AG04449 (cell line): Measurements from ENCODE around the gene WNT11.

ENCODE experiments used
- CTCF ChIA-PET: fragments of 350-600 bp; formaldehyde crosslinking; extraction: SDS; loops from one replicate; lab custom pipeline; 2021; ENCODE audit warnings: antibody characterized with exemption; lab: Yijun Ruan, JAX
- POLR2A ChIA-PET: fragments of 400-600, 350-600 bp; formaldehyde crosslinking; extraction: SDS; loops from one replicate; lab custom pipeline; 2020; ENCODE audit warnings: antibody characterized with exemption, inconsistent platforms; lab: Yijun Ruan, JAX
- DNase-seq: peaks from one replicate; pipeline ENCODE4 v3.0.0-alpha.2; 2010; ENCODE audit warnings: low read depth, low spot score
- H3K4me3 ChIP-seq: 2 replicates; pipeline ENCODE4 v1.5.1; 2011; ENCODE audit warnings: low read depth, mild to moderate bottlenecking, control low read depth, low read length
- TF ChIP-seq, protein P1 (sequence below): IDR thresholded peaks from one replicate; pipeline ENCODE4 v1.5.1; 2011; ENCODE audit warnings: mild to moderate bottlenecking, moderate library complexity, low read length, control low read depth, inconsistent platforms; ENCODE audit not compliant: insufficient read depth; ENCODE audit errors: missing control alignments

The WNT11 gene

DNA sequence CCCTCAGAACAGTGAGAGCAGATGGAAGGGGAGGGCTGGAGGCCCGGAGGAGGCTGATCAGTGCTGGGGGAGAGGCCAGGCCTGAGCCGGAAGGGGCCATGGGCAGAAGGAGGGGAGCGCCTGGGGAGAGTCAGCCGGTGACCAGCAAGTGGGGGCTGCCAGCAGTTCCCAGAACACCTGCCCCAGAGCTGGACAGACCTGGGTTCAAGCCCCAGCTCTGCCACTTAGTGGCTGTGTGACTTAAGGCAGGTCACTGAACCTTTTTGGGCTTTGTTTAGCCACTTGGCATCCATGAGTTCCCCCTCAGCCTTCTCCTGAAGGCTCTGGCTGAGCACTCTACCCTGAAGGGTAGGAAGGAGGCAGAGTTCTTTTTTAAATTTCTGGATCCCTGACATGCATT, 17.4 kb downstream of the WNT11 start:
- CTCF ChIA-PET = no interaction called here
- no peak overlapping the region for H3K4me3 ChIP-seq
- DNase-seq = no peak
- POLR2A ChIA-PET = no interaction called here
- TF ChIP-seq, protein P1, sequence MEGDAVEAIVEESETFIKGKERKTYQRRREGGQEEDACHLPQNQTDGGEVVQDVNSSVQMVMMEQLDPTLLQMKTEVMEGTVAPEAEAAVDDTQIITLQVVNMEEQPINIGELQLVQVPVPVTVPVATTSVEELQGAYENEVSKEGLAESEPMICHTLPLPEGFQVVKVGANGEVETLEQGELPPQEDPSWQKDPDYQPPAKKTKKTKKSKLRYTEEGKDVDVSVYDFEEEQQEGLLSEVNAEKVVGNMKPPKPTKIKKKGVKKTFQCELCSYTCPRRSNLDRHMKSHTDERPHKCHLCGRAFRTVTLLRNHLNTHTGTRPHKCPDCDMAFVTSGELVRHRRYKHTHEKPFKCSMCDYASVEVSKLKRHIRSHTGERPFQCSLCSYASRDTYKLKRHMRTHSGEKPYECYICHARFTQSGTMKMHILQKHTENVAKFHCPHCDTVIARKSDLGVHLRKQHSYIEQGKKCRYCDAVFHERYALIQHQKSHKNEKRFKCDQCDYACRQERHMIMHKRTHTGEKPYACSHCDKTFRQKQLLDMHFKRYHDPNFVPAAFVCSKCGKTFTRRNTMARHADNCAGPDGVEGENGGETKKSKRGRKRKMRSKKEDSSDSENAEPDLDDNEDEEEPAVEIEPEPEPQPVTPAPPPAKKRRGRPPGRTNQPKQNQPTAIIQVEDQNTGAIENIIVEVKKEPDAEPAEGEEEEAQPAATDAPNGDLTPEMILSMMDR = no peak

DNA sequence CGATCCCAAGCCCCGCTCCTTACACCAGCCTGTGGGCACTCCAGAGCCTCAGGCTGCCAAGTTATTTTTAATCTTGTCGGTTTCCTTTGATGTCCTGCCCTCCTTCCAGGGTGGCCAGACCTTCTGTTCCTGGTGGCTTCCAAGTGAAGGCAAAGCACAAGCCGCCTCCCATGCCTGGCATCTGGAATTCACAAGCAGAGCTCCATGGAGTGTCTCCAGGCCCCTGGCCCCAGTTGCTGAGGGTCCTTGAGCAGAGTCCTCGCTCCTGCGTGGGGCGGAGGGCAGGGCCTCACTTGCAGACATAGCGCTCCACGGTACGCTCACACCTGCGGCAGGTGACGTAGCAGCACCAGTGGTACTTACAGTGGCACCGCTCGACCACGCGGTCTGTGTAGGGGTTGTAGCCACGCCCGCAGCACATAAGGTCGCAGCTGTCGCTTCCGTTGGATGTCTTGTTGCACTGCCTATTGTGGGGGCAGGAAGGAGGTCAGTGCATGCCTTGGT, 19.5 kb downstream of the WNT11 start:
- CTCF ChIA-PET = interaction anchor here (1.2 to 3.3 kb wide), 4 partner anchors 9 to 289 kb away, joined by 3 to 18 read pairs (median 6); no protein-coding TSS in a partner anchor
- DNase-seq = no peak
- no peak overlapping the region for H3K4me3 ChIP-seq
- POLR2A ChIA-PET = interaction anchor here (0.6 kb wide), 1 partner anchor 87 kb away, joined by 4 read pairs; no protein-coding TSS in a partner anchor
- TF ChIP-seq, protein P1 = no peak

DNA sequence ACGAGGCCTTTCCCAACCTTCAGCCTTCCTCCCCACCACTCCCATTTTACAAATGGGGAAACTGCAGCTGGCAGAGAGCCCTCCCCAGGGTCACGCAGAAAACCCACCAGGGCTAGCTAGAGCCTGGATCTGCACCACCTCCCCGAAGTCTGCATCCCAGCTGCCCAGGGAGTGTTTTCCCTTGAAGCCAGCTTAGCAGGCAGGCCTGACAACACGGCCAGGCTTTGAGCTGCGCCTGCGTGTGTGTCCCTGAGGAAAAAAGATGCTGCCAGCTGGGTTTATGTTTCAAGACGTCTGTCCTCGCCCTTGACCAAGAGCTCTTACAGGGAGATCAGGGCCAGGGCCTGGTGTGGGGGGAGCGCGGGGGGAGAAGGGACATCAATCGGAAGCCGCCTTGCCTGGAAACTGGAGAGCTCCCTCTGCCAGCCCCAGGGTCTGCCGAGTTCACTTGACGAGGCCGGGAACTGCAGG, 20.3 kb downstream of the WNT11 start:
- TF ChIP-seq, protein P1 = no peak
- ChIA-PET CTCF (interaction anchor here (0.7 to 3.3 kb wide), 6 partner anchors 8 to 289 kb away, joined by 3 to 18 read pairs (median 4); no protein-coding TSS in a partner anchor), POLR2A (interaction anchor here (0.6 kb wide), 1 partner anchor 88 kb away, joined by 4 read pairs; no protein-coding TSS in a partner anchor)
- DNase-seq = no peak
- H3K4me3 ChIP-seq = no peak overlapping the region

DNA sequence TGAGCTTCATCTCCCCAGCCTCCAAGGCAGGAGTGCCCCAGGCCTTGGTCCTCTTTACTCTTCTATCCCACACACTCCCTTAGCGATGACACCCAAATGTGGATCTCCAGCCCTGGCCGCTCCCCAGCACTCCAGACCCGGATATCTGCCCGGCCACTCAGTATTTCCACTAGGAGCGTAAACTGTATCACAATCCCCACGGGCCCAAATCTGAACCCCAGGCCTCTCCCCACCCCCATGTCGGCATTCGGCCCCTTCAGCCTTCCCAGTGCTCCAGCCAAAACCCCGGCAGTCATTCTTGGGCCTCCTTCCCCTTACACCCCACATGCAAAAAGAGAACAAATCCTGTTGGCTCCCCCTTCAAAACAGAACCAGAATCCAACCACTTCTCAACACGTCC, 20.8 kb downstream of the WNT11 start:
- no peak for DNase-seq
- POLR2A ChIA-PET = no interaction called here
- TF ChIP-seq, protein P1 = no peak
- CTCF ChIA-PET = interaction anchor here (0.7 to 3.3 kb wide), 5 partner anchors 11 to 288 kb away, joined by 3 to 18 read pairs (median 4); no protein-coding TSS in a partner anchor
- no peak overlapping the region for H3K4me3 ChIP-seq

DNA sequence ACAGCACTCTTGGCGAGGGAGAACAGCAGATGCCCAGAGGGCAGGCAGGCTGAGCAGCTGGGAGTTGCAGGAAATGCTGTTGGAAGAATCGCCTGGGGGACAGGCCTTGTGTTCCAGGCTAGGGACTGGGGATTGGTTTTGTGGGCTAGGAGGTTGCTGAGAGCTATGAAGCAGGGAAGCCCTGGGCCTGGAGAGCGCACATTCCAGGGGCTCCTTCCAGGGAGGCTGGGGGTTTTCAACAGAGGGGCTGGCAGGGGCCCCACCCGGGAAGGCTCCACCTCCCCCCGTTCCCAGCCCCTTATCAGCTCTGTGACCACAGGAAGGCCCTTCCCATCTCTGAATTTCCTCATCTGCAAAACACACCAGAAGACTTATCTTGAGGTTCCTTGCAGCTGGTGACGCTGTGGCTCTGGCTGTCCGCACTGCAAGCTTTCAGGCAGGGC, 21.7 kb downstream of the WNT11 start:
- ChIA-PET POLR2A (interaction anchor here (0.6 kb wide), 1 partner anchor 51 kb away, joined by 3 read pairs; no protein-coding TSS in a partner anchor), CTCF (interaction anchor here (0.9 to 1.0 kb wide), 2 partner anchors 23 to 32 kb away, joined by 3 to 6 read pairs; no protein-coding TSS in a partner anchor)
- TF ChIP-seq, protein P1 = no peak
- H3K4me3 ChIP-seq = no peak overlapping the region
- no peak for DNase-seq

DNA sequence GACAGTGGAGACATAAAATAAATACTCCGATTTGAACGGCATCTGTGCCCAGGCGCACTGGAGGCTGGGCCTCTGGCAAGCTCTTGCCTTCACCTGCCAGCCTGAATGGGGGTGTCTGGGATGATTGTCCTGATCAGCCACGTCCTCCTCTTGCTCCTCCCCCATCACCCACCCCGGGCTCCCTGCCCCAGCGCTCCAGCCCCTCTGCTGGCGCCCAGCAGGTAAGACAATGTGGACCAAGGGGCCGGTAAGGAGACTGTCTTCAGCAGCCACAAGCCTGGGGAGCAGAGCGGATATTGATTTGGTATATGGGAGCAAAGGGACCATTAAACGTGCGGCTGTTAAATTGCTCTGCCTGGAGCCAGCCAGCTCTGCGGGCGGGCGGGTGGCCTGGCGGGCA, 24.9 kb downstream of the WNT11 start:
- no peak overlapping the region for H3K4me3 ChIP-seq
- TF ChIP-seq, protein P1 = no peak
- ChIA-PET CTCF (interaction anchor here (2.1 kb wide), 1 partner anchor 26 kb away, joined by 6 read pairs; no protein-coding TSS in a partner anchor), POLR2A (no interaction called here)
- DNase-seq = no peak
